Astrocyte (in vitro differentiated cells and primary cell): ENCODE data around the gene SEMG1.

Source experiments
- EZH2 ChIP-seq: IDR thresholded peaks from 2 replicates; pipeline ENCODE4 v1.6.1; 2012; ENCODE audit warnings: mild to moderate bottlenecking, low read length, inconsistent platforms; ENCODE audit not compliant: insufficient read depth
- TF ChIP-seq, protein P1 (sequence below): IDR thresholded peaks from 2 replicates; pipeline ENCODE4 v1.5.1; 2011; ENCODE audit warnings: low read depth, mild to moderate bottlenecking, inconsistent platforms, low read length, moderate library complexity; ENCODE audit not compliant: insufficient read depth

DNA sequence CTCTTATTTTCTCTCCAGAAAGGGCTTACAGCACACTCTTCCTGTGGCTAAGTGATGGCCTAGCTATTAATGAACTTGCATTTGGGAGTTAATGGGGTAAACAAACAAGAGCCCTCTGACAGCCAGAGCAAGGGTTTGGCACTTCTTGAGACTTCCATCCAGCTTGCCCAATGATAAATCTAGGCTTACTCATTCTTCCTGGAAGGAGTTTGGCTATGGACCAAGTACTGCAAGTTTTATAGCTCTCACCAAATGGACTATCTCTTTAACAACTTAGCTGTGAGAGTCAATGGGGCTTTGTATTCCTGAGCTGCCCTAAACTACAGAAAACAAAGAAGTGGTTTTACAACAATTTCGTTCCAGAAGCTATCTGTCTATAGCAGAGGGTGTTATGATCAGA is 48.9 kb upstream of the SEMG1 start:
- TF ChIP-seq, protein P1, sequence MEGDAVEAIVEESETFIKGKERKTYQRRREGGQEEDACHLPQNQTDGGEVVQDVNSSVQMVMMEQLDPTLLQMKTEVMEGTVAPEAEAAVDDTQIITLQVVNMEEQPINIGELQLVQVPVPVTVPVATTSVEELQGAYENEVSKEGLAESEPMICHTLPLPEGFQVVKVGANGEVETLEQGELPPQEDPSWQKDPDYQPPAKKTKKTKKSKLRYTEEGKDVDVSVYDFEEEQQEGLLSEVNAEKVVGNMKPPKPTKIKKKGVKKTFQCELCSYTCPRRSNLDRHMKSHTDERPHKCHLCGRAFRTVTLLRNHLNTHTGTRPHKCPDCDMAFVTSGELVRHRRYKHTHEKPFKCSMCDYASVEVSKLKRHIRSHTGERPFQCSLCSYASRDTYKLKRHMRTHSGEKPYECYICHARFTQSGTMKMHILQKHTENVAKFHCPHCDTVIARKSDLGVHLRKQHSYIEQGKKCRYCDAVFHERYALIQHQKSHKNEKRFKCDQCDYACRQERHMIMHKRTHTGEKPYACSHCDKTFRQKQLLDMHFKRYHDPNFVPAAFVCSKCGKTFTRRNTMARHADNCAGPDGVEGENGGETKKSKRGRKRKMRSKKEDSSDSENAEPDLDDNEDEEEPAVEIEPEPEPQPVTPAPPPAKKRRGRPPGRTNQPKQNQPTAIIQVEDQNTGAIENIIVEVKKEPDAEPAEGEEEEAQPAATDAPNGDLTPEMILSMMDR, result no peak
- no peak for TF ChIP-seq EZH2
